ENCODE results near the gene SV2B.

SV2B gene

DNA sequence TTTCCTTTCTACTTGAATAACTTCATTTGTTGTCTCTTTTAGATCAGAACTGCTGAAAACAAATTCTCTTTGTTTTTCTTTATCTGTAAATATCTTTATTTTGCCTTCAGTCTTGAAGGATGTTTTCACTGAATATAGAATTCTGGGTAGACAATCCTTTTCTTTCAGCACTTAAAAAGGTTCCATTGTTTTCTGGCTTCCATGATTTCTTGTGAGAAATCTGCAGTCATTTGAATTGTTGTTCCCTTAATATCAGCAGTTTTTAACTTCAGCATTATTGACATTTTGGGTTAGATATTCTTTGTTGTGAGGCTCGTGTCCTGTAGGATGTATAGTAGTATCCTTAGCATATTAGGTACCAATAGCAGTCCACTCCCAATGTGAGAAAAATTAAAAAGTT lies 65.8 kb downstream of the SV2B start:
- TF ChIP-seq, protein P1, sequence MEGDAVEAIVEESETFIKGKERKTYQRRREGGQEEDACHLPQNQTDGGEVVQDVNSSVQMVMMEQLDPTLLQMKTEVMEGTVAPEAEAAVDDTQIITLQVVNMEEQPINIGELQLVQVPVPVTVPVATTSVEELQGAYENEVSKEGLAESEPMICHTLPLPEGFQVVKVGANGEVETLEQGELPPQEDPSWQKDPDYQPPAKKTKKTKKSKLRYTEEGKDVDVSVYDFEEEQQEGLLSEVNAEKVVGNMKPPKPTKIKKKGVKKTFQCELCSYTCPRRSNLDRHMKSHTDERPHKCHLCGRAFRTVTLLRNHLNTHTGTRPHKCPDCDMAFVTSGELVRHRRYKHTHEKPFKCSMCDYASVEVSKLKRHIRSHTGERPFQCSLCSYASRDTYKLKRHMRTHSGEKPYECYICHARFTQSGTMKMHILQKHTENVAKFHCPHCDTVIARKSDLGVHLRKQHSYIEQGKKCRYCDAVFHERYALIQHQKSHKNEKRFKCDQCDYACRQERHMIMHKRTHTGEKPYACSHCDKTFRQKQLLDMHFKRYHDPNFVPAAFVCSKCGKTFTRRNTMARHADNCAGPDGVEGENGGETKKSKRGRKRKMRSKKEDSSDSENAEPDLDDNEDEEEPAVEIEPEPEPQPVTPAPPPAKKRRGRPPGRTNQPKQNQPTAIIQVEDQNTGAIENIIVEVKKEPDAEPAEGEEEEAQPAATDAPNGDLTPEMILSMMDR (IDR thresholded peaks at IDR 0.05; ENCODE audit: low read depth, low read length) = no peak
- Histone ChIP-seq H3K4me3 (ENCODE audit: low read depth, low read length) (no peak overlapping the region), H3K36me3 (no peaks in the 10 kb centered on the region), H3K9me3 (ENCODE audit: severe bottlenecking) (peaks cover 6% of the 10 kb centered on the region), H3K27me3 (ENCODE audit: insufficient read depth, low read depth, severe bottlenecking) (no peaks in the 10 kb centered on the region), H3K27ac (no peak overlapping the region)
- no peak for DNase-seq

DNA sequence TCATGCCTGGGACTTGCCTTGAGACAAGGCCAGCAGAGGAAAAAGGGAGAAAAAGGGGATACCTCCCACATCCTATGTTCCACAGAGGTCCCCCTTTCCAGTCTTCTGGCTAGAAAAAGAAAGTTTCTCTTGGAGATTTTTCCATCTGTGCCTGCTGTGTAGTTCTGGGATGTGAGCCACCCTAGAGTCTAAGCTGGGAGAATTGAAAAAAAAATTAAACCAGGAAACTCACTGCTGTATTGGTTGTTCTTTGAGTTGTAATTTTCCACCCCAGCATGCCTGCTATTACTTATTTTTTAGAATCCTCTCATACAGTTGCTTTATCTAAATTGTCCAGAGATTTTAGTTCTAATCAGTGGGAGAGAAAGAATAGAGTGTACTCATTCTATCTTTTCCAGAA lies 68.4 kb downstream of the SV2B start:
- no peak for DNase-seq
- peaks cover 6% of the 10 kb centered on the region for H3K9me3 ChIP-seq (ENCODE audit: severe bottlenecking)
- H3K27me3 ChIP-seq (ENCODE audit: insufficient read depth, low read depth, severe bottlenecking) = no peaks in the 10 kb centered on the region
- TF ChIP-seq, protein P1 (IDR thresholded peaks at IDR 0.05; ENCODE audit: low read depth, low read length) = no peak
- no peak overlapping the region for H3K27ac ChIP-seq
- no peaks in the 10 kb centered on the region for H3K36me3 ChIP-seq
- no peak overlapping the region for H3K4me3 ChIP-seq (ENCODE audit: low read depth, low read length)

DNA sequence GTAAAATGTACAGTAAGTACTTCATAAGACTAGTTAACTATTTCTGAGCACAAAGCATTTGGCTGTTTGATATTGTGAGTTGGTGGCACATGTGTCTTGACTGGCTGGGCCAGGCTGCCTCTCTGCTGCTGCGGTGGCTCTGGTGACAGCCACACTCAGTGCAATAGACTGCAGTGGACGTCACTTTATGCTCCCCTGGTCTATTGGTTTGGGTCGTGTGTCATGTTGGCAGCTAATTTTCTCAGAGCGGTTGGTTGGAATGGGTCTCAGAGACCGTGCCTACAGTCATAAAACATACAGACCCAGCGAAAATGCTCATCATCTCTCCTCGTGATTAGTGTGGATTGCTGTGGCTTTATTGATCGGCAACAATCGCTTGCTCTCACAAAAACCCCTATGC lies 71.3 kb downstream of the SV2B start:
- H3K27ac ChIP-seq = no peak overlapping the region
- H3K9me3 ChIP-seq (ENCODE audit: severe bottlenecking) = peaks cover 2% of the 10 kb centered on the region
- no peaks in the 10 kb centered on the region for H3K36me3 ChIP-seq
- no peak for DNase-seq
- TF ChIP-seq, protein P1 (IDR thresholded peaks at IDR 0.05; ENCODE audit: low read depth, low read length) = no peak
- H3K27me3 ChIP-seq (ENCODE audit: insufficient read depth, low read depth, severe bottlenecking) = no peaks in the 10 kb centered on the region
- no peak overlapping the region for H3K4me3 ChIP-seq (ENCODE audit: low read depth, low read length)

DNA sequence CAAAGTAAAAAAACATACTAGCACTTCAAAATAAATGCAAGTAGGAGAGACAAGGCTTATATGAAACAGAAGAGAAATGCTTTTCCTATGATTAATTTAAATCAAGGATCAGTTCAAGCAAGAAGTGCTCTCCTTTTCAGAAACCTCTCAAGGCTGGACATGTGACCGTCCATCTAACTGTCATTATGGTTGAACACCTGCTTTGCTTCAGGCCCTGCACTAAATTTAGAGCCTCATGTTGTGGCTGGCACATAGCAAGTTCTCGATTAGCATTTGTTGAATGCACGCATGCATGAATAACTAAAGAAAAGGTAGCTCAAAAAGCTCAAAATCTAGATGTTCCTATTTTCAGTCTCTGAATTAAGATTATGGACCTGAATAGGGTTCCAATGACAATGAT lies 82.0 kb downstream of the SV2B start:
- no peak overlapping the region for H3K27ac ChIP-seq
- TF ChIP-seq, protein P1 (IDR thresholded peaks at IDR 0.05; ENCODE audit: low read depth, low read length) = no peak

DNA sequence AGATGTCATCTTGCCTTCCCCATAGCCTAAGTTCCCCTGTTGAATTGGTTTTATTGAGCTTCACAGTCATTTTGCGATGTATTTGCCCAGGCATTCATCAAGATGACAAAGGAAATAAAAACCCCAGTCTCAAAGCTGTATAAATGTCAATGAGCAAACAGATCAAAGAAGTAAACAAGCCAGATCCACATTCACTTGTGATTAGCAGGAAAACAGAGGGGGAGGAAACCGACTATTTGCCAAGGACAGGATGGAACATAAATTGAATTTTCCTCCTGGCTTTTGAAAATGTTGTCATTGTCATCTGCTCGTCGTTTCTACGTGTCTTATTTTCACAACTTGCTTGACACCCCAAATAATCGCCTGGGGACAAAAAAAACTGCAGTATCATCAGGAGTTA lies 83.5 kb downstream of the SV2B start:
- H3K36me3 ChIP-seq = no peaks in the 10 kb centered on the region
- no peak for DNase-seq

More for the DNA sequence above, 82.0 kb downstream of the SV2B start:
- no peak overlapping the region for H3K4me3 ChIP-seq (ENCODE audit: low read depth, low read length)
- no peaks in the 10 kb centered on the region for H3K9me3 ChIP-seq (ENCODE audit: severe bottlenecking)
- no peaks in the 10 kb centered on the region for H3K27me3 ChIP-seq (ENCODE audit: insufficient read depth, low read depth, severe bottlenecking)
- no peak for DNase-seq
- no peaks in the 10 kb centered on the region for H3K36me3 ChIP-seq

DNA sequence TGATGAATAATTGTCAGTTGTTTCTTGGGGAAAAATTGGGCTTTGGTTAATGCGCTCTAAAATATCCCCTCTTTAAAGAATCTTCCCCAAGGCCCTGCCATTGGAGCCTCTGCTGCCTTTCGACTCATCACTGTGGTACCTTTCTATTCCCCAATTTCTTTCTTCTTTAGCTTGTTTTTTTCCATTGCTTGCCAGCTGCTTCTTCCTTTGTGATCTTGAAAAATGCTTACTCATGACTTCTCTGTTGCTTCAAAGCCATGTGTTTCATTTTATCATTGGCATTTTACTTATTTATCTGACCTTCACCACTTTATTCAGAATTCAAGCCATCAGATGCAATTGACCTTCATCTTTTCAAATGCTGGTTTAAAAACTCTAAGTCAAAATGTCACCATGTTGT lies 84.4 kb downstream of the SV2B start:
- Histone ChIP-seq H3K36me3 (no peaks in the 10 kb centered on the region), H3K4me3 (ENCODE audit: low read depth, low read length) (no peak overlapping the region), H3K27me3 (ENCODE audit: insufficient read depth, low read depth, severe bottlenecking) (no peaks in the 10 kb centered on the region), H3K27ac (no peak overlapping the region), H3K9me3 (ENCODE audit: severe bottlenecking) (no peaks in the 10 kb centered on the region)
- TF ChIP-seq, protein P1 (IDR thresholded peaks at IDR 0.05; ENCODE audit: low read depth, low read length) = no peak
- DNase-seq = no peak

More for the DNA sequence above, 83.5 kb downstream of the SV2B start:
- no peaks in the 10 kb centered on the region for H3K27me3 ChIP-seq (ENCODE audit: insufficient read depth, low read depth, severe bottlenecking)
- H3K9me3 ChIP-seq (ENCODE audit: severe bottlenecking) = no peaks in the 10 kb centered on the region
- H3K4me3 ChIP-seq (ENCODE audit: low read depth, low read length) = no peak overlapping the region
- TF ChIP-seq, protein P1 (IDR thresholded peaks at IDR 0.05; ENCODE audit: low read depth, low read length) = no peak
- H3K27ac ChIP-seq = no peak overlapping the region

All from WERI-Rb-1 (cell line).